HepG2 (cell line): ENCODE results near the gene ANO9. TPM values are rescaled to one million over a fixed set of nuclear protein-coding genes. Genes with fewer than 3 reads are reported as not detected.

Source experiments
- ARID2 ChIP-seq: sonication (generic); formaldehyde crosslinking; IDR thresholded peaks from 2 replicates; pipeline ENCODE4 v1.8.1; 2022; ENCODE audit warnings: mild to moderate bottlenecking, missing genetic modification reagents, borderline replicate concordance
- GATAD1 ChIP-seq: IDR thresholded peaks from 2 replicates; pipeline ENCODE4 v1.6.1; 2016; ENCODE audit warnings: missing genetic modification reagents, missing compliant biosample characterization
- HDAC1 ChIP-seq: sonication (generic); formaldehyde crosslinking; IDR thresholded peaks from 2 replicates; pipeline ENCODE4 v1.5.1; 2020; ENCODE audit warnings: mild to moderate bottlenecking, missing genetic modification reagents
- IKZF1 ChIP-seq: fragments of 450-650 bp; IDR thresholded peaks from 2 replicates; pipeline ENCODE4 v1.7.1; 2016
- NAIF1 ChIP-seq: sonication (generic); formaldehyde crosslinking; IDR thresholded peaks from 2 replicates; pipeline ENCODE4 v1.5.0; 2020; ENCODE audit warnings: mild to moderate bottlenecking, missing genetic modification reagents, borderline replicate concordance
- NFE2L2 ChIP-seq: fragments of 150-350 bp; IDR thresholded peaks from 2 replicates; pipeline ENCODE4 v1.6.1; 2014; ENCODE audit warnings: low read length
- NFYB ChIP-seq: sonication (generic); formaldehyde crosslinking; IDR thresholded peaks from 2 replicates; pipeline ENCODE4 v1.4.0; 2020; ENCODE audit warnings: missing genetic modification reagents
- NONO ChIP-seq, 2 experiments: fragments of 450-650 bp in 1 of 2; sonication (generic) in 1 of 2; formaldehyde crosslinking in 1 of 2; IDR thresholded peaks in 1 of 2; conservative IDR thresholded peaks in 1 of 2; 2 replicates each; pipeline versions ENCODE4 v1.6.1 to v1.8.0; 2017 to 2022; ENCODE audit warnings: mild to moderate bottlenecking in 1 of 2, missing genetic modification reagents in 1 of 2, moderate library complexity in 1 of 2
- PHF8 ChIP-seq: sonication (generic); formaldehyde crosslinking; IDR thresholded peaks from 2 replicates; pipeline ENCODE4 v1.5.0; 2020; ENCODE audit warnings: missing genetic modification reagents
- POLR2AphosphoS5 ChIP-seq: IDR thresholded peaks from 2 replicates; pipeline ENCODE4 v1.6.1; 2012; ENCODE audit warnings: low read depth, low read length
- RAD51 ChIP-seq: fragments of 450-650 bp; IDR thresholded peaks from 2 replicates; pipeline ENCODE4 v1.6.1; 2016; ENCODE audit warnings: borderline replicate concordance
- RXRB ChIP-seq: IDR thresholded peaks from 2 replicates; pipeline ENCODE4 v1.6.1; 2016; ENCODE audit warnings: borderline replicate concordance, missing genetic modification reagents, missing compliant biosample characterization
- SP4 ChIP-seq: sonication (generic); formaldehyde crosslinking; IDR thresholded peaks from 2 replicates; pipeline ENCODE4 v1.8.1; 2023; ENCODE audit warnings: mild to moderate bottlenecking, missing genetic modification reagents
- TBX2 ChIP-seq: sonication (generic); formaldehyde crosslinking; IDR thresholded peaks from 2 replicates; pipeline ENCODE4 v1.5.0; 2020; ENCODE audit warnings: missing genetic modification reagents, mild to moderate bottlenecking, borderline replicate concordance
- ZBED4 ChIP-seq: sonication (generic); formaldehyde crosslinking; IDR thresholded peaks from 2 replicates; pipeline ENCODE4 v1.4.0; 2020; ENCODE audit warnings: missing genetic modification reagents, borderline replicate concordance
- ZNF260 ChIP-seq: sonication (generic); formaldehyde crosslinking; IDR thresholded peaks from 2 replicates; pipeline ENCODE4 v1.4.0; 2020; ENCODE audit warnings: missing genetic modification reagents, low read depth, mild to moderate bottlenecking, borderline replicate concordance
- ZNF569 ChIP-seq: sonication (generic); formaldehyde crosslinking; IDR thresholded peaks from 2 replicates; pipeline ENCODE4 v1.5.0; 2020; ENCODE audit warnings: mild to moderate bottlenecking, missing genetic modification reagents, moderate library complexity, borderline replicate concordance
- ZNF775 ChIP-seq: sonication (generic); formaldehyde crosslinking; IDR thresholded peaks from 2 replicates; pipeline ENCODE4 v1.4.0; 2020; ENCODE audit warnings: missing genetic modification reagents, mild to moderate bottlenecking, moderate library complexity, borderline replicate concordance
- ZNF780A ChIP-seq: sonication (generic); formaldehyde crosslinking; IDR thresholded peaks from 2 replicates; pipeline ENCODE4 v1.8.0; 2022; ENCODE audit warnings: mild to moderate bottlenecking, missing genetic modification reagents, moderate library complexity
- ZNF878 ChIP-seq: sonication (generic); formaldehyde crosslinking; IDR thresholded peaks from 2 replicates; pipeline ENCODE4 v1.8.1; 2023; ENCODE audit warnings: mild to moderate bottlenecking, missing genetic modification reagents, moderate library complexity
- polyA plus RNA-seq, 8 experiments: library from polyadenylated mRNA; depleted of rRNA in 3 of 8; stranded (reverse) in 7 of 8; unstranded in 1 of 8; fragments of >200 nt; fragmentation: Illumina TruSeq in 4 of 8; extraction: Trizol in 4 of 8; gene quantifications; 2 replicates each; pipeline versions ENCODE4 v1.2.1 to v1.2.3, GENCODE V29; 2011 to 2016; ENCODE audit warnings: low read depth in 4 of 8, missing spikeins in 1 of 8, mixed read lengths in 1 of 8; ENCODE audit not compliant: insufficient read depth in 1 of 8
- total RNA-seq, 5 experiments: library from RNA; depleted of rRNA; stranded (reverse); fragments of >200 nt; fragmentation: Illumina TruSeq; extraction: Trizol; gene quantifications; 2 replicates each; pipeline ENCODE4 v1.2.3, GENCODE V29; 2016; ENCODE audit warnings: low read depth in 1 of 5
- TF ChIP-seq, protein P1 (sequence below): sonication (generic); formaldehyde crosslinking; IDR thresholded peaks from 2 replicates; pipeline ENCODE4 v1.4.0; 2020; ENCODE audit warnings: mild to moderate bottlenecking, missing genetic modification reagents
- TF ChIP-seq, protein P2 (sequence below): sonication (generic); formaldehyde crosslinking; IDR thresholded peaks from 2 replicates; pipeline ENCODE4 v1.4.0; 2020; ENCODE audit warnings: mild to moderate bottlenecking, missing genetic modification reagents
- TF ChIP-seq, protein P3 (sequence below): fragments of 450-650 bp; IDR thresholded peaks from 2 replicates; pipeline ENCODE4 v1.6.1; 2016

Gene ANO9
- total and polyA plus RNA-seq, 2 of the 13 experiments (the other 11 are each of a cell fraction or from before 2014, with no cell fraction given), result 8.9 to 14.3 TPM

DNA sequence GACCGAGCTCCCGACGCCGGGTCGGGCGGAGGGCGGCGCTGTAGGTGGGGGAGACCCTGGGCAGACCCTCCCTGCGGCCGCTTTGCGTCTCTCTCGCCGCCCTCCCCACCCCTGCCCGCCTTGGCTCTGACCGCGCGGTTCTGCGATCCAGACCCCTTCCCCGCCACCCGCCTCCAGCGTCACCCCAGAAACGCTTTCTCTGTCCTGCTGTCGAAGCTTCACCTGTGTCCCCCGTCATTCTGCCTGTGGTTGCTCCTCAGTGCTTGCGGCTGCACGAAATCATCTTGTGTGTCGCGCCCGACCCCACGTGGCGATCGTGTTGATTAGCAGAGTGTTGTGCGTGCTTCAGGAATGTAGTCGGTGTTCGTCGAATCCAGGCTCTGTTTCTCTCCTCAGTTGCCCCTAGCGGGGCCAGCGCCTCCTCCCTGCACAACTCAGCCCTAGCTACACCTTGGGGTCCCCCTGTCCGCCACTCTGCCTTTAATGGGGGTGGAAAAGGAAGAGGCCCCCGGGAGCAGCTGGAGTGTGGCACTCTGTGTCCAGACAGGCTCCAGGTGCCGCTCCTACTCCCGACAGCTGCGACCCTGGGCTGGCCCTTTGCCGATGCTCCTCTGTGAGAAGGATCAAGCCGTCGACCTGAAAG is 9.1 kb upstream of the ANO9 start (continued):
- TF ChIP-seq, protein P1, sequence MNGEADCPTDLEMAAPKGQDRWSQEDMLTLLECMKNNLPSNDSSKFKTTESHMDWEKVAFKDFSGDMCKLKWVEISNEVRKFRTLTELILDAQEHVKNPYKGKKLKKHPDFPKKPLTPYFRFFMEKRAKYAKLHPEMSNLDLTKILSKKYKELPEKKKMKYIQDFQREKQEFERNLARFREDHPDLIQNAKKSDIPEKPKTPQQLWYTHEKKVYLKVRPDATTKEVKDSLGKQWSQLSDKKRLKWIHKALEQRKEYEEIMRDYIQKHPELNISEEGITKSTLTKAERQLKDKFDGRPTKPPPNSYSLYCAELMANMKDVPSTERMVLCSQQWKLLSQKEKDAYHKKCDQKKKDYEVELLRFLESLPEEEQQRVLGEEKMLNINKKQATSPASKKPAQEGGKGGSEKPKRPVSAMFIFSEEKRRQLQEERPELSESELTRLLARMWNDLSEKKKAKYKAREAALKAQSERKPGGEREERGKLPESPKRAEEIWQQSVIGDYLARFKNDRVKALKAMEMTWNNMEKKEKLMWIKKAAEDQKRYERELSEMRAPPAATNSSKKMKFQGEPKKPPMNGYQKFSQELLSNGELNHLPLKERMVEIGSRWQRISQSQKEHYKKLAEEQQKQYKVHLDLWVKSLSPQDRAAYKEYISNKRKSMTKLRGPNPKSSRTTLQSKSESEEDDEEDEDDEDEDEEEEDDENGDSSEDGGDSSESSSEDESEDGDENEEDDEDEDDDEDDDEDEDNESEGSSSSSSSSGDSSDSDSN (CRISPR knock-in tag), result no peak
- no peak for TF ChIP-seq POLR2AphosphoS5
- TF ChIP-seq ZNF569, result no peak
- no peak for TF ChIP-seq NAIF1 (CRISPR knock-in tag)
- no peak for TF ChIP-seq PHF8
- no peak for TF ChIP-seq TBX2
- no peak for TF ChIP-seq SP4 (CRISPR knock-in tag)
- TF ChIP-seq ZBED4 (CRISPR knock-in tag), result no peak
- TF ChIP-seq HDAC1 (CRISPR knock-in tag), result peak; percentile 17; the same call in 1 of the 2 replicates
- TF ChIP-seq ZNF775 (CRISPR knock-in tag), result no peak
- TF ChIP-seq GATAD1 (CRISPR knock-in tag), result peak; percentile 58; the same call in 1 of the 2 replicates
- no peak for TF ChIP-seq NFYB (CRISPR knock-in tag)
- TF ChIP-seq, protein P2, sequence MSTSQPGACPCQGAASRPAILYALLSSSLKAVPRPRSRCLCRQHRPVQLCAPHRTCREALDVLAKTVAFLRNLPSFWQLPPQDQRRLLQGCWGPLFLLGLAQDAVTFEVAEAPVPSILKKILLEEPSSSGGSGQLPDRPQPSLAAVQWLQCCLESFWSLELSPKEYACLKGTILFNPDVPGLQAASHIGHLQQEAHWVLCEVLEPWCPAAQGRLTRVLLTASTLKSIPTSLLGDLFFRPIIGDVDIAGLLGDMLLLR (CRISPR knock-in tag), result no peak
- no peak for TF ChIP-seq RAD51
- TF ChIP-seq IKZF1, result no peak
- no peak for TF ChIP-seq NFE2L2
- TF ChIP-seq ZNF260 (CRISPR knock-in tag), result 0 out of 2 replicates have a peak, but pooled peaks have one; percentile 56
- 0 out of 2 replicates have a peak, but pooled peaks have one; percentile 35 for TF ChIP-seq ZNF780A (CRISPR knock-in tag)
- TF ChIP-seq, protein P3, sequence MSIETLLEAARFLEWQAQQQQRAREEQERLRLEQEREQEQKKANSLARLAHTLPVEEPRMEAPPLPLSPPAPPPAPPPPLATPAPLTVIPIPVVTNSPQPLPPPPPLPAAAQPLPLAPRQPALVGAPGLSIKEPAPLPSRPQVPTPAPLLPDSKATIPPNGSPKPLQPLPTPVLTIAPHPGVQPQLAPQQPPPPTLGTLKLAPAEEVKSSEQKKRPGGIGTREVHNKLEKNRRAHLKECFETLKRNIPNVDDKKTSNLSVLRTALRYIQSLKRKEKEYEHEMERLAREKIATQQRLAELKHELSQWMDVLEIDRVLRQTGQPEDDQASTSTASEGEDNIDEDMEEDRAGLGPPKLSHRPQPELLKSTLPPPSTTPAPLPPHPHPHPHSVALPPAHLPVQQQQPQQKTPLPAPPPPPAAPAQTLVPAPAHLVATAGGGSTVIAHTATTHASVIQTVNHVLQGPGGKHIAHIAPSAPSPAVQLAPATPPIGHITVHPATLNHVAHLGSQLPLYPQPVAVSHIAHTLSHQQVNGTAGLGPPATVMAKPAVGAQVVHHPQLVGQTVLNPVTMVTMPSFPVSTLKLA, result peak; percentile 91
- TF ChIP-seq NONO (IDR thresholded peaks at IDR 0.05), result no peak
- 0 out of 2 replicates have a peak, but pooled peaks have one; percentile 42 for TF ChIP-seq NONO (CRISPR knock-in tag; conservative IDR thresholded peaks at IDR 0.05)
- TF ChIP-seq RXRB, result no peak
- TF ChIP-seq ZNF878 (CRISPR knock-in tag), result no peak
- no peak for TF ChIP-seq ARID2
